HL-60 (cell line): ENCODE results near the gene FTO.

Source experiments
- CTCF ChIP-seq: IDR thresholded peaks from one replicate; pipeline ENCODE4 v1.5.1; 2011; ENCODE audit warnings: low read length, control low read depth, inconsistent platforms; ENCODE audit not compliant: insufficient read depth
- POLR2AphosphoS5 ChIP-seq: IDR thresholded peaks from 2 replicates; pipeline ENCODE4 v1.6.1; 2012; ENCODE audit warnings: low read depth

DNA sequence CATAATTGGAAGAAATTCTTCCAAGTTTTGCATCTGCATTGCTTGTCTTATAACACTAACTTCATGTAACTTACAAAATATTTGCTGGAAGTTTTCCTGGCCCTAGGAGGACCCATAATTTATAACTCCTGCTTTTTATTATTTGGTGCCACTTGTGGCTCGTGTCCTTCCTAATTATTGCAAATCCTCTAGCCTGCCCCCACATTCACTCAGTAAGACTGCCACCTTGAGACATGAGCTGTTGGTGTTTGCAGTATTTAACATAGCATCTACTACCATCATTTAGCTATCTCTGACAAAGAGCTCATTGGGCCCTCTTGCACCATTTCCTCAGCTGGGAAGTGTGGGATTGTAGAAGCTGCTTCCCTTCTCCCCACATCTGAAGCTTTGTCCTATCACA, 49.5 kb downstream of the FTO start:
- no peak for TF ChIP-seq CTCF
- no peak for TF ChIP-seq POLR2AphosphoS5
